ENCODE data around the gene KDM5B. TPM values are rescaled to one million over a fixed set of nuclear protein-coding genes. Genes with fewer than 3 reads are reported as not detected.
A peak's percentile ranks its signal among the peaks of the same experiment; 100 is the strongest.

KDM5B gene
- total and polyA plus RNA-seq, 2 experiments from 2014 or later, result 87.9 to 110 TPM

GRCh38 chr1:202754293-202754692 is 53.9 kb downstream of the KDM5B start:
- peaks cover 10% of the 10 kb centered on the region for H4K20me1 ChIP-seq (ENCODE audit: insufficient read depth, poor library complexity, severe bottlenecking)
- no peaks in the 10 kb centered on the region for H3K4me1 ChIP-seq (ENCODE audit: insufficient read depth)
- no peaks in the 10 kb centered on the region for H3K9me2 ChIP-seq (replicated peaks; ENCODE audit: insufficient read depth)
- H3K36me3 ChIP-seq (replicated peaks; ENCODE audit: insufficient read depth, low read depth), result peaks cover 4% of the 10 kb centered on the region
- H3K4me3 ChIP-seq, result no peak overlapping the region
- H3K79me2 ChIP-seq, result peaks cover 16% of the 10 kb centered on the region
- no peak overlapping the region for H3K27ac ChIP-seq
- 96% methylated on average over 2 of the region's 2 CpGs for WGBS (ENCODE audit: low lambda C conversion rate, missing lambda C conversion rate)
- no peak overlapping the region for H3K4me2 ChIP-seq
- DNase-seq (ENCODE audit: low spot score), result no peak
- H3K9me3 ChIP-seq (ENCODE audit: low read depth), result no peaks in the 10 kb centered on the region
- H3K27me3 ChIP-seq, result no peaks in the 10 kb centered on the region
- H2AFZ ChIP-seq, result no peak overlapping the region
- TF ChIP-seq CTCF (IDR thresholded peaks at IDR 0.05; ENCODE audit: poor library complexity) (no peak), EZH2 (IDR thresholded peaks at IDR 0.05; ENCODE audit: borderline replicate concordance) (no peak), EZH2phosphoT487 (IDR thresholded peaks at IDR 0.05; ENCODE audit: low read depth, severe bottlenecking, unreplicated experiment) (no peak)

- Histone ChIP-seq H3K4me1 (ENCODE audit: insufficient read depth) (no peaks in the 10 kb centered on the region), H4K20me1 (ENCODE audit: insufficient read depth, poor library complexity, severe bottlenecking) (peaks cover 10% of the 10 kb centered on the region), H2AFZ (no peak overlapping the region), H3K79me2 (peaks cover 20% of the 10 kb centered on the region), H3K9me2 (replicated peaks; ENCODE audit: insufficient read depth) (no peaks in the 10 kb centered on the region), H3K4me3 (no peak overlapping the region), H3K27me3 (no peaks in the 10 kb centered on the region), H3K4me2 (no peak overlapping the region), H3K9me3 (ENCODE audit: low read depth) (no peaks in the 10 kb centered on the region), H3K36me3 (replicated peaks; ENCODE audit: insufficient read depth, low read depth) (peaks cover 11% of the 10 kb centered on the region), H3K27ac (no peak overlapping the region)
- no peak for DNase-seq (ENCODE audit: low spot score)
- TF ChIP-seq EZH2phosphoT487 (IDR thresholded peaks at IDR 0.05; ENCODE audit: low read depth, severe bottlenecking, unreplicated experiment) (no peak), EZH2 (IDR thresholded peaks at IDR 0.05; ENCODE audit: borderline replicate concordance) (no peak), CTCF (IDR thresholded peaks at IDR 0.05; ENCODE audit: poor library complexity) (no peak)
- WGBS (ENCODE audit: low lambda C conversion rate, missing lambda C conversion rate), result 61% methylated on average over 3 of the region's 3 CpGs
Measured at GRCh38 chr1:202752774-202753173, 55.4 kb downstream of the KDM5B start.

- Histone ChIP-seq H3K27ac (no peak overlapping the region), H2AFZ (no peak overlapping the region), H3K27me3 (no peaks in the 10 kb centered on the region), H3K4me1 (ENCODE audit: insufficient read depth) (no peaks in the 10 kb centered on the region), H3K79me2 (peaks cover 9% of the 10 kb centered on the region), H3K4me2 (no peak overlapping the region), H3K9me2 (replicated peaks; ENCODE audit: insufficient read depth) (no peaks in the 10 kb centered on the region), H3K4me3 (no peak overlapping the region), H4K20me1 (ENCODE audit: insufficient read depth, poor library complexity, severe bottlenecking) (peaks cover 10% of the 10 kb centered on the region), H3K36me3 (replicated peaks; ENCODE audit: insufficient read depth, low read depth) (peaks cover 8% of the 10 kb centered on the region), H3K9me3 (ENCODE audit: low read depth) (no peaks in the 10 kb centered on the region)
- 97% methylated on average over 1 of the region's 1 CpG for WGBS (ENCODE audit: low lambda C conversion rate, missing lambda C conversion rate)
- DNase-seq (ENCODE audit: low spot score), result no peak
- TF ChIP-seq CTCF (IDR thresholded peaks at IDR 0.05; ENCODE audit: poor library complexity), result peak; percentile 18
- TF ChIP-seq EZH2 (IDR thresholded peaks at IDR 0.05; ENCODE audit: borderline replicate concordance), result no peak
Measured at GRCh38 chr1:202750761-202751160, 57.5 kb downstream of the KDM5B start.

GRCh38 chr1:202750024-202750423 is 58.2 kb downstream of the KDM5B start:
- H3K36me3 ChIP-seq (replicated peaks; ENCODE audit: insufficient read depth, low read depth), result peaks cover 12% of the 10 kb centered on the region

More at GRCh38 chr1:202750024-202750423, 58.2 kb downstream of the KDM5B start:
- H3K27me3 ChIP-seq, result no peaks in the 10 kb centered on the region
- DNase-seq (ENCODE audit: low spot score), result no peak
- H3K9me2 ChIP-seq (replicated peaks; ENCODE audit: insufficient read depth), result no peaks in the 10 kb centered on the region
- 97% methylated on average over 2 of the region's 2 CpGs for WGBS (ENCODE audit: low lambda C conversion rate, missing lambda C conversion rate)
- no peak overlapping the region for H3K4me2 ChIP-seq
- peaks cover 12% of the 10 kb centered on the region for H3K79me2 ChIP-seq
- no peaks in the 10 kb centered on the region for H3K4me1 ChIP-seq (ENCODE audit: insufficient read depth)
- peaks cover 10% of the 10 kb centered on the region for H4K20me1 ChIP-seq (ENCODE audit: insufficient read depth, poor library complexity, severe bottlenecking)
- no peak overlapping the region for H3K27ac ChIP-seq
- TF ChIP-seq EZH2phosphoT487 (IDR thresholded peaks at IDR 0.05; ENCODE audit: low read depth, severe bottlenecking, unreplicated experiment), result no peak
- no peak for TF ChIP-seq CTCF (IDR thresholded peaks at IDR 0.05; ENCODE audit: poor library complexity)
- H2AFZ ChIP-seq, result no peak overlapping the region
- no peaks in the 10 kb centered on the region for H3K9me3 ChIP-seq (ENCODE audit: low read depth)
- no peak overlapping the region for H3K4me3 ChIP-seq

Measured in hepatocyte (in vitro differentiated cells).